Measurements from ENCODE around the gene TMEM37. TPM values are rescaled to one million over a fixed set of nuclear protein-coding genes. Genes with fewer than 3 reads are reported as not detected.
A peak's percentile ranks its signal among the peaks of the same experiment; 100 is the strongest.

TMEM37 gene
- total and polyA plus RNA-seq, 2 of the 13 experiments (the other 11 are each of a cell fraction or from before 2014, with no cell fraction given): 37.7 to 115 TPM

DNA sequence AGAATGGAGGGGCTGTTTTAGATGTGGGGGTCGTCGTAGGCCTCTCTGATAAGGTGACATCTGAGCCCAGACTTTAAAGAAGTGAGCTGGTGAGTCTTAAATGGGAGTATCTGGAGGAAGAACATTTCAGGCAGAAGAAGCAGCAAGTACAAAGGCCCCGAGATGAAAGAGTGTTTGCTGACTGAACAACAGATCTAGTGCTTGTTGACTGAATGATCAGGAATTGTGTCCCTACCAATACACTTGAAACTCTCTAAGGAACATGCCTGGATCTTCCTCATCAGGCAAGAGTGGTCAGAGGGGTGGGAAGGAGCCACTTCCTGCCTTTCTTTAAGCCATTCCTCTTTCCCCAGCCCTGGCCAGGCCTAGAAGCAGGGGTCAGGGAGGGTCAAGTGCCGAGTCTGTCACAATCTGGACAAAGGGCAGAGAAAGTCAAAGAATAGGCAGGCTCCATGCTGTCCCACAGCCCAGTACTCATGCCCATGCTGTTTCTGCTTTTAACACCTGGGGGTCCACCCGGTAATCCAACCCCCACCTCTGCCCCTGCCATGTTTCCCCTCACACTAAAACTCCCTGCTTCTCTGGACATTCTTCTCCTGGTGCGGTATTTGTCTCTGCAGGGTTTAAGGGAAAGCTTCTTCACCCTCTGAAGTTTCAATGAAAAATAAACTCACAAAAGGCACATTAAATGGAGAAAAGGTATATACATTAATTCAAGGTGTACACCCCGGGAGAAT, 3.0 kb upstream of the TMEM37 start (continued):
- TF ChIP-seq EED (CRISPR knock-in tag; IDR thresholded peaks at IDR 0.05) (no peak), ZSCAN21 (CRISPR knock-in tag; IDR thresholded peaks at IDR 0.05; ENCODE audit: borderline replicate concordance) (peak; percentile 57; the same call in 1 of the 2 replicates), PHF21A (CRISPR knock-in tag; IDR thresholded peaks at IDR 0.05) (0 out of 2 replicates have a peak, but pooled peaks have one; percentile 38), RXRA (CRISPR knock-in tag; IDR thresholded peaks at IDR 0.05) (peak; percentile 94), SIX1 (CRISPR knock-in tag; IDR thresholded peaks at IDR 0.05; ENCODE audit: borderline replicate concordance) (no peak), ZNF678 (CRISPR knock-in tag; IDR thresholded peaks at IDR 0.05) (0 out of 2 replicates have a peak, but pooled peaks have one; percentile 44), HNF4A (CRISPR knock-in tag; IDR thresholded peaks at IDR 0.05) (peak; percentile 76), ONECUT2 (CRISPR knock-in tag; IDR thresholded peaks at IDR 0.05) (no peak), ZNF253 (CRISPR knock-in tag; IDR thresholded peaks at IDR 0.05; ENCODE audit: borderline replicate concordance) (0 out of 2 replicates have a peak, but pooled peaks have one; percentile 16), ZNF333 (CRISPR knock-in tag; IDR thresholded peaks at IDR 0.05; ENCODE audit: borderline replicate concordance) (no peak), ZBTB8A (CRISPR knock-in tag; IDR thresholded peaks at IDR 0.05; ENCODE audit: borderline replicate concordance, low read depth) (no peak), ZNF567 (CRISPR knock-in tag; IDR thresholded peaks at IDR 0.05; ENCODE audit: borderline replicate concordance) (0 out of 2 replicates have a peak, but pooled peaks have one; percentile 36), SALL1 (CRISPR knock-in tag; IDR thresholded peaks at IDR 0.05) (peak; percentile 9; the same call in 1 of the 2 replicates), HOXA3 (CRISPR knock-in tag; IDR thresholded peaks at IDR 0.05) (peak; percentile 19; the same call in 1 of the 2 replicates), GABPA (IDR thresholded peaks at IDR 0.05; ENCODE audit: low read depth, low read length) (no peak), GABPA (CRISPR knock-in tag; IDR thresholded peaks at IDR 0.05; ENCODE audit: low read depth) (0 out of 2 replicates have a peak, but pooled peaks have one; percentile 22), EP300 (IDR thresholded peaks at IDR 0.05; ENCODE audit: low read depth in 2 of 2, low read length in 2 of 2) (peak in 1 of 2 experiments; percentile 66; a peak in 2 of 4 replicates), EP300 (CRISPR knock-in tag; IDR thresholded peaks at IDR 0.05; ENCODE audit: borderline replicate concordance) (no peak), NR2F6 (IDR thresholded peaks at IDR 0.05) (peak; percentile 91), NR2F6 (CRISPR knock-in tag; IDR thresholded peaks at IDR 0.05) (peak; percentile 89), NR2C2 (CRISPR knock-in tag; IDR thresholded peaks at IDR 0.05; ENCODE audit: borderline replicate concordance) (peak; percentile 64)
- TF ChIP-seq, protein P1, sequence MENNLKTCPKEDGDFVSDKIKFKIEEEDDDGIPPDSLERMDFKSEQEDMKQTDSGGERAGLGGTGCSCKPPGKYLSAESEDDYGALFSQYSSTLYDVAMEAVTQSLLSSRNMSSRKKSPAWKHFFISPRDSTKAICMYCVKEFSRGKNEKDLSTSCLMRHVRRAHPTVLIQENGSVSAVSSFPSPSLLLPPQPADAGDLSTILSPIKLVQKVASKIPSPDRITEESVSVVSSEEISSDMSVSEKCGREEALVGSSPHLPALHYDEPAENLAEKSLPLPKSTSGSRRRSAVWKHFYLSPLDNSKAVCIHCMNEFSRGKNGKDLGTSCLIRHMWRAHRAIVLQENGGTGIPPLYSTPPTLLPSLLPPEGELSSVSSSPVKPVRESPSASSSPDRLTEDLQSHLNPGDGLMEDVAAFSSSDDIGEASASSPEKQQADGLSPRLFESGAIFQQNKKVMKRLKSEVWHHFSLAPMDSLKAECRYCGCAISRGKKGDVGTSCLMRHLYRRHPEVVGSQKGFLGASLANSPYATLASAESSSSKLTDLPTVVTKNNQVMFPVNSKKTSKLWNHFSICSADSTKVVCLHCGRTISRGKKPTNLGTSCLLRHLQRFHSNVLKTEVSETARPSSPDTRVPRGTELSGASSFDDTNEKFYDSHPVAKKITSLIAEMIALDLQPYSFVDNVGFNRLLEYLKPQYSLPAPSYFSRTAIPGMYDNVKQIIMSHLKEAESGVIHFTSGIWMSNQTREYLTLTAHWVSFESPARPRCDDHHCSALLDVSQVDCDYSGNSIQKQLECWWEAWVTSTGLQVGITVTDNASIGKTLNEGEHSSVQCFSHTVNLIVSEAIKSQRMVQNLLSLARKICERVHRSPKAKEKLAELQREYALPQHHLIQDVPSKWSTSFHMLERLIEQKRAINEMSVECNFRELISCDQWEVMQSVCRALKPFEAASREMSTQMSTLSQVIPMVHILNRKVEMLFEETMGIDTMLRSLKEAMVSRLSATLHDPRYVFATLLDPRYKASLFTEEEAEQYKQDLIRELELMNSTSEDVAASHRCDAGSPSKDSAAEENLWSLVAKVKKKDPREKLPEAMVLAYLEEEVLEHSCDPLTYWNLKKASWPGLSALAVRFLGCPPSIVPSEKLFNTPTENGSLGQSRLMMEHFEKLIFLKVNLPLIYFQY (CRISPR knock-in tag; IDR thresholded peaks at IDR 0.05; ENCODE audit: borderline replicate concordance): no peak
- TF ChIP-seq, protein P2, sequence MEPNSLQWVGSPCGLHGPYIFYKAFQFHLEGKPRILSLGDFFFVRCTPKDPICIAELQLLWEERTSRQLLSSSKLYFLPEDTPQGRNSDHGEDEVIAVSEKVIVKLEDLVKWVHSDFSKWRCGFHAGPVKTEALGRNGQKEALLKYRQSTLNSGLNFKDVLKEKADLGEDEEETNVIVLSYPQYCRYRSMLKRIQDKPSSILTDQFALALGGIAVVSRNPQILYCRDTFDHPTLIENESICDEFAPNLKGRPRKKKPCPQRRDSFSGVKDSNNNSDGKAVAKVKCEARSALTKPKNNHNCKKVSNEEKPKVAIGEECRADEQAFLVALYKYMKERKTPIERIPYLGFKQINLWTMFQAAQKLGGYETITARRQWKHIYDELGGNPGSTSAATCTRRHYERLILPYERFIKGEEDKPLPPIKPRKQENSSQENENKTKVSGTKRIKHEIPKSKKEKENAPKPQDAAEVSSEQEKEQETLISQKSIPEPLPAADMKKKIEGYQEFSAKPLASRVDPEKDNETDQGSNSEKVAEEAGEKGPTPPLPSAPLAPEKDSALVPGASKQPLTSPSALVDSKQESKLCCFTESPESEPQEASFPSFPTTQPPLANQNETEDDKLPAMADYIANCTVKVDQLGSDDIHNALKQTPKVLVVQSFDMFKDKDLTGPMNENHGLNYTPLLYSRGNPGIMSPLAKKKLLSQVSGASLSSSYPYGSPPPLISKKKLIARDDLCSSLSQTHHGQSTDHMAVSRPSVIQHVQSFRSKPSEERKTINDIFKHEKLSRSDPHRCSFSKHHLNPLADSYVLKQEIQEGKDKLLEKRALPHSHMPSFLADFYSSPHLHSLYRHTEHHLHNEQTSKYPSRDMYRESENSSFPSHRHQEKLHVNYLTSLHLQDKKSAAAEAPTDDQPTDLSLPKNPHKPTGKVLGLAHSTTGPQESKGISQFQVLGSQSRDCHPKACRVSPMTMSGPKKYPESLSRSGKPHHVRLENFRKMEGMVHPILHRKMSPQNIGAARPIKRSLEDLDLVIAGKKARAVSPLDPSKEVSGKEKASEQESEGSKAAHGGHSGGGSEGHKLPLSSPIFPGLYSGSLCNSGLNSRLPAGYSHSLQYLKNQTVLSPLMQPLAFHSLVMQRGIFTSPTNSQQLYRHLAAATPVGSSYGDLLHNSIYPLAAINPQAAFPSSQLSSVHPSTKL (CRISPR knock-in tag; IDR thresholded peaks at IDR 0.05): peak; percentile 76

Data from HepG2 (cell line).